ENCODE results near the gene UBE3C. TPM values are rescaled to one million over a fixed set of nuclear protein-coding genes. Genes with fewer than 3 reads are reported as not detected.
"Not testable (repeated sequence)": the region's sequence is repeated elsewhere in the genome, so short reads cannot be mapped to it uniquely, and the experiment has no call there.

The UBE3C gene
- total RNA-seq = 44.5 TPM

DNA sequence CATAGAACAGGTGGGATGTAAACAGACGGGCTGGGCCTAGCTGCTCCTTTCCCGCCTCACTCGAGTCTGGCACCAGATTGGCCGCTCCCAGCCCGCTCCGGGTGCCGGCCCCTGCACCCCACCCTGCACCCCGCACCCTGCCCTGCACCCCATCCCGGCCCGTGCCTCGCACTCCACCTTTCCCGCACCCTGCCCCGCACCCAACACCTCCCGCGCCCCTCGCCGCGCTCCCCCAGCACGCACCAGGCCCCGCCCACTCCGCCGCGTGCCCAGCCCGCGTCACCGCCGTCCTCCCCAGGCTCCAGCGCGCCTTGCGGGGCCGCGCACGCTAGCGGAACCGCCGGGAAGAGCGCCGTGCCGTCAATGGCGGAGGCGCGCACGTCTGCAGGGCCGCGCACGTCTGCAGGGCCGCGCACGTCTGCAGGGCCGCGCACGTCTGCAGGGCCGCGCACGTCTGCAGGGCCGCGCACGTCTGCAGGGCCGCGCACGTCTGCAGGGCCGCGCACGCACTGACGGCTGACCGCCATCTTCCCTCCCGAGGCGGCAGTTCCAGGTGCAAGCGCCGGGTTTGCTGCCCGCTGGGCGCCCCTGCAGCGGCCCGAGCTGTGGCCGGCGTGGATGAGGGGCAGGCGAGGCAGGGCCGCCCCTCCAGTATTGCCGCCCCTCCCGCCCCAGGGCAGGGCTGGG, at the start of gene UBE3C:
Gene UBE3C, plus strand, starts transcription at position 503 of the 687 bp plus-strand sequence. CDS start 347 bp downstream, outside the sequence.
- peak; percentile 96 for ATAC-seq

DNA sequence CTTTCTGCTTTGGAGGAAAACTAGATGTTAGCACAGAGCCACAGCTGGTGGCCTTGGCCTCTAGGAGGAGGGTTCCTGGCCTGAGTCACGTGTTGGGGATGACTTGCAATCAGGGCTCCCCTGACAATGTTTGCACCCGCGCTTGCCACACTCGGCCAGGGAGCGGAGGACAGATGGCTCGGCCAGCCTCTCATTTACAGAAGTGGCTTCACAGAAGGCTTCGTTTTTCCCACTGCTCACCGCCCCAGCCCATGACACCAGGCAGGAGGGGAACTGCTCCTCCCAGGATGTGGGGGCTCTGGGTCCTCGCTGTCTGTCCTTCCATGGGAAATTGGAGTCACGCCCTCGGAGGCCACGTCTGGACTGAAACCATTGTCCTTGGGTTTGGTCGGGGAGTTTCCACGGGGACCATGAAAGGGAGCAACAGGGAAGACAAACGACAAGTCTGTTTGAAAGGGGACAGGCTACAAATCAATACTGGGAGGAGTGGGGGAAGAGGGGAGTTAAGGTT, 49.6 kb upstream of the UBE3C start:
- no peak for ATAC-seq

DNA sequence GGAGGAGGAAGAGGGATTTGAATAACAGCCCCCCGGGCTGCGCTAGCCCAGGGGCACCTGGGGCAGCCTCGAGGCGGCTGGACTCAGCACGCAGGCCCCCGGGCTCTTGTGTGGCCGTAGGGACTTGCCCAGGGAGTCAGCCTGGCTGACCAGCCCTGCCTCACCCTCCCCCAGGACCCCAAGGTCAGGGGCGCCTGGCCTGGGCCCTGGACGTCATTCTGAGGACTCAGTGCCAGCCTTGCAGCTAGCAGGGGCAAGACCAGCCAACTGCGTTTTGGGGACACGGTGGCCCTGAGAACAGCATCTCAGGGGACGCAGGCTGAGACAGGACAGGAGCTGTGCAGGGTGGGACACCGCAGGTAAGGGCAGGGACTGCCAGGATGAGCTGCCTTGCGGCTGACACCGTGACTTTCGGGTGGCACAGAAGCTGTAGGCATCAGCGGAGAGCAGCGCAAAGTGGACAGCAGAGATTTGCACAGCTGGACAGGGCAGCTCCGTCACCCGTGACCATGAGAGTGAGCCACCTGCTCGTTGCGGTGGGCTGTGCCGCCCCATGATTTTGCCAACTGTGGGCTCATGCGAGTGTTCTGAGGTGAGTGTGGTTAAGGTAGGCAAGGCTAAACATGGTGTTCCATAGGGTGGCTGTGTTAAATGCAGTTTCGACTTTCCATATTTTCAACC, 48.1 kb upstream of the UBE3C start:
- no peak for ATAC-seq

DNA sequence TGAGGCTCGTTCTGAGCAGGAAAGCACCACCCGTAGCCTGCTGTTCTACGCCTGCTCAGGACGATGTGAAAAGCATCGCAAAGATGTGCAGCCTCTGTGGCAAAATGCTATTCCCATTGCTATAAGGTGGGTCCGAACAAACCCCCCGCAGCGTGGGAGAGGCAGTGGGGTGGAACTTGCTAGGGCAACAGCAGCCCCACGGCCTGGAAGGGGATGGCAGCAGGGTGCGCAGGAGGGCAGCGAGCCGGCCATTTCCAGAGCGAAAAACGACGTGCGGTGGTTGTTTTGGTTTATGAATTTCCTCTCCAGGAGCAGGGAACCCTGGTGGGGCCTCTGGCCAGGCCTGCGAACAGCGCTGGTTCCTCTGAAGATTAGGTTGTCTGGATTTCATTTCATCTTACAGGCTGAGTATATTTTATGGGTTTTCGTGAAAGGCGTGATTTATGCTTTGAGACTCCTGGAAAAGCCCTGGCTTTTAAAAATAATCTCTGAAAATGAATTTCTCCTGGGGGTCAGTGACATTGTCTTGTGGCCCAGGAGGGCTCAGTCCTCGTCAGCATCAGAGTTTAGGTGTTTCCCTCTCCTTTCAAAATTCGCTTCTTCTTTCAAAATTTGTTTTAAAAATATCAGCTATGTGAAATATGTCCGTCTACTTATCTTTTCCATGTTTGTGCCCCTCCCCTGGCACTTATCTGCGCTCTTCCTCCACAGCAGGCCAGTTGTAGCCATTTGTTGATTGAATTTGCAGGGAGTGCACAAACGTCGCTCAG, 42.3 kb upstream of the UBE3C start:
- ATAC-seq = no peak

DNA sequence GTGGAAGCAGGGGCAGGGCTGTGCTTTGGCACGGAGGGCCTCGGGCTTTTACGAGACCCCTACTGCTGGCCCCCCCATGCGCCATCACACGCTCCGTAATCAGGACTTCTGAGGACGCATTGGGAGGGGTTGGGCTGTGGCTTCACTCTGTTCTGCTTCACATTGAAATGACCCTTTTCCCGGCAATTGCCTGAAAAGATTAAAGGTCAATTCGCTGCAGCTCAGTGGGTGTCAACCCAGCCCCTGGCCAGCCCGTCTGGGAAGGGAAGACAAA, 41.7 kb upstream of the UBE3C start:
- no peak for ATAC-seq

DNA sequence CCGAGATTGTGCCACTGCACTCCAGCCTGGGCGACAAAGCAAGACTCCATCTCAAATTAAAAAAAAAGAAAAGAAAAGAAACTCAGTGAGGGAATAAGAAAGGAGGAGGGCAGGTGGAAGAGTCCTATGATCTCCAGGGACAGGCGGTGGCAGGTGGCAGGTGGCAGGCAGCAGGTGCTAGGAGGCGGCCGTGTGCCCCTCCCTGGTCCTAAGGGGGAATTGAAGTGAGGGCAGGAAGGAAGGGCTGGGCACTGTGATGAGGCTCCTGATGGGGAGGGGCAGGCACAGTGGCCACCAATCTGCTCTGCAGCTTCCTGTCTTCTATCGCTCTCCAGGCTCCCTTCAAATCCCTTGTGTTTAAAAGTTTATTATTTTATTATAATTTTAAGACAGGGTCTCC, 41.2 kb upstream of the UBE3C start:
- ATAC-seq = no peak

DNA sequence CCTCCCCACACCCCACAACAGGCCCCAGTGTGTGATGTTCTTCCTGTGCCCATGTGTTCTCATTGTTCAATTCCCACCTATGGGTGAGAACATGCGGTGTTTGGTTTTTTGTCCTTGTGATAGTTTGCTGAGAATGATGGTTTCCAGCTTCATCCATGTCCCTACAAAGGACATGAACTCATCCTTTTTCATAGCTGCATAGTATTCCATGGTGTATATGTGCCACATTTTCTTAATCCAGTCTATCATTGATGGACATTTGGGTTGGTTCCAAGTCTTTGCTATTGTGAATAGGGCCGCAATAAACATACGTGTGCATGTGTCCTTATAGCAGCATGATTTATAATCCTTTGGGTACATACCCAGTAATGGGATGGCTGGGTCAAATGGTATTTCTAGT, 38.7 kb upstream of the UBE3C start:
- ATAC-seq = not testable (repeated sequence)

DNA sequence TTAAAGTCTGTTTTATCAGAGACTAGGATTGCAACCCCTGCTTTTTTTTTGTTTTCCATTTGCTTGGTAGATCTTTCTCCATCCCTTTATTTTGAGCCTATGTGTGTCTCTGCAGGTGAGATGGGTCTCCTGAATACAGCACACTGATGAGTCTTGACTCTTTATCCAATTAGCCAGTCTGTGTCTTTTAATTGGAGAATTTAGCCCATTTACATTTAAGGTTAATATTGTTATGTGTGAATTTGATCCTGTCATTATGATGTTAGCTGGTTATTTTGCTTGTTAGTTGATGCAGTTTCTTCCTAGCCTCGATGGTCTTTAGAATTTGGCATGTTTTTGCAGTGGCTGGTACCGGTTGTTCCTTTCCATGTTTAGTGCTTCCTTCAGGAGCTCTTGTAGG, 35.1 kb upstream of the UBE3C start:
- ATAC-seq = not testable (repeated sequence)

DNA sequence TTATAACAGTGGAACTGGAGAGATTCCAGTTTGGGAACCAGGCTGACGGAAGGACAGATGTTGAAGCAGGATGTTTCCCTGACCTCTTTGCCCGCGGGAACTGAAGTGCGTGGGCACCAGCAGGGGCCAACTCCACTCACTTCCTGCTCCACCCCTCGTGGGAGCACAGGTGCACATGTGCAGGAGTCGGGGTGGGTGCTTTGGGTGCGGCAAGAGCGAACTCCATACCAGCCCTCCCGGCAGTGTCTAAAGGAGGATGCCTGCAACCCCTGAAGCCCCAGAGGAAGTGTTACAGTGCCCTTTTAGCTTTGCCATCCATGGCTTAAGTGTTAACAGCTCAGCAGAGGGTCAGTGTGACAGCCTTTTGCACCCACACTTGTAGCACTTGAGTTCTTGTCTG, 27.4 kb upstream of the UBE3C start:
- ATAC-seq = no peak

DNA sequence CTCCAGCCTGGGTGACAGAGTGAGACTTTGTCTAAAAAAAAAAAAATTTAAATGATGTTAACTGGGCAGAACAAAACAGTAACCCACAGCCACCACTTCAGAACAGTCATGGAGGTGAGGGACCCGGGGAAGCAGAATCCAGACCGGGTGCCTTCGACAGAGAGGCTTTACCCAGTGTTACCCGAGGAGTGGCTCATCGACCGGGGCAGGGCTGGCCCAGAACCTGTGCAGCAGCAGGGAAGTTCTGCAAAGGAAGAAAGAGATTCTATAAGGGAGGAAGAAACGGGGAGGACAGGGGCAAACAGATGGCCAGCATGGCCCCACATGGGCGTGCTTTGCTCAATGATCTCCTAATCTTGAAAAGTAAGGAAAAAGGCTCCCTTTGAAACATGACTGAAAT, 26.0 kb upstream of the UBE3C start:
- ATAC-seq = no peak

DNA sequence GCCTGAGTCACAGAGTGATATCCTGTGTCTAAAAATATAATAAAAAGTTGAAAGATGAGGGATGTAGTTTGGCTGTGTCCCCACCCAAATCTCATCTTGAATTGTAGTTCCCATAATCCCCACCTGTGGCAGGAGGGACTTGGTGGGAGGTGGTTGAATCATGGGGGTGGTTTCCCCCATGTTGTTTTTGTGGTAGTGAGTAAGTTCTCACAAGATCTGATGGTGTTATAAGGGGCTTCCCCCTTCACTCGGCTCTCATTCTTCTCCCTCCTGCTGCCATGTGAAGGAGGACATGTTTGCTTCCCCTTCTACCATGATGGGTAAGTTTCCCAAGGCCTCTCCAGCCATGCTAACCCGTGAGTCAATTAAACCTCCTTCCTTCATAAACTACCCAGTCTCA, 25.1 kb upstream of the UBE3C start:
- ATAC-seq = no peak

DNA sequence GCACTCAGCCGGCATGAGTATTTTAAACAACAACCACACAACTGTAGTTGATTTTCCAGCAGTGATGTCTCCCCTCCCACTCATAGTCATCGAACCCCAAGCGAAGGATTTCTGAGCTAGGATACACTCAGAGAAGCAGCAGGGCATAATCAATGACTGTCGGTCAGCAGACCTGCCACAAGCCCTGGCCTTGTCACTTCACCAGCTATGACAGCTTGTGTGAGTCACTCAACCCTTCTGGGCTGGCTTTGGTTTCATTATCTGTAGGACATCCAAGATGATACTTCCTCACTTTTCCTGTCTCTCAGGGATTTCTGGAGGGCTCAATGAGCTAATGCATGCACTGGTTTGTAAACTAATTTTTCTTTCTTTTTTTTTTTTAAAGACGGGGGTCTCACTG, 22.0 kb upstream of the UBE3C start:
- ATAC-seq = no peak

DNA sequence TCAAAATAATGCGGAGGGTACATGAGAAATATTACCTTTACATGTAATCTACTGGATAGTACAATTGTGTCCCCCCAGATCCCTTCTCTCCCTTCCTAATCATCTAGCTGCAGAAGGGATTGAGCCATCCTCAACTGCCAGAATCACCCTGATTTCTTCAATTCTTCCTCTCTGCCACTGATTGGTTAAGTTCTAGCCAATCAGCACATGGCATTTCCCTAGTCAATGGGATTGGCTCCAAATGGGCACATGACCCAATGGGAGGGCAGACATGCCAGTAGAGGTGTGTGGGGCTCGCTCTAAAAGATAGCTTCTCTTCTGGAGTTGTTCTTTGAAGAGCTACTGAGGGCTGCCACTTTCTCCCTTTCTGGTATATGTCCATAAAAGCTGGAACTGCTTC, 20.9 kb upstream of the UBE3C start:
- no peak for ATAC-seq

DNA sequence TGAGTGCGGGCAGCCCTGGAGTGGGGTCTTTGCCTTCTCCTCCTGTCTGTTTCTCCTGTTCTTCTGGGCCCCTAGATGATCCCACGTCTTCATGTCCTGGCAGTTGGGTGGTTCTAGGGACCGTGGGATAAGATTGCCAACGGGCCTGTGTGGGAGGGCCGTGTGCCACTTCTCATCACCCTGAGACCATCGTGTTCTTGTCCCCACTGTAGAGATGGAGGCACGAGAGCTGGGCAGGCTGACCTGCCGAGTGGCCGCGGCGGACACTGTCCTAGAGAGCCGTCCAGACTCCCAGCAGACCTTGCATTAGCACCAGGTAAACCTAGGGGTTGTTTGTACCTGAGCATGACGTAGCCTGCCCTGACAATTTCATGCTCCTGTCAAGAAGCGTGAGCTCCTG, 18.5 kb upstream of the UBE3C start:
- no peak for ATAC-seq

DNA sequence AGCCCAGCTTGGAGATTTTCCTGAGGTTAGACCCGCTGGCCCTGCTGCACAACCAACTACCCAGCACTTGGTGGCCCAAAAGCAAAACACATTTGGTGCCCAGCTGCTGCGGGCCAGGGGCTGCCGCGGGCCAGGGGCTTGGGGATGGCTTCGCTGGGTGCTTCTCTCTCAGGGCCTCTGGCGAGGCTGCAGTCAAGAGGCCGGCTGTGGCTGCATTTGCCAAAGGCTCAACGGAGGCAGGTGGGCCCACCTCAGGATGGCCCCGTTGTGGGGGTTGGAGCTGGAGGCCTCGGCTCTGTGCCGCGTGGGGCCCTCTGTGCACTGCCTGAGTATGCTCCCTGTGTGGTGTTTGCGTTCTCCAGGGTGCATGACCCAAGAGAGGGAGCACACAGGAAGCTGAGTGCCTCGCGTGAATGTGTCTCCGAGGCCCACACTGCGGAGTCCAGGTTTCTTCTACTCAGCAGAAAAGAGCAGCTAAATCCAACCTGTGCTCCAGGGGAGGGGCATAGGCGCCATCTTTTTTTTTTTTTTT, 17.5 kb upstream of the UBE3C start:
- ATAC-seq = no peak

DNA sequence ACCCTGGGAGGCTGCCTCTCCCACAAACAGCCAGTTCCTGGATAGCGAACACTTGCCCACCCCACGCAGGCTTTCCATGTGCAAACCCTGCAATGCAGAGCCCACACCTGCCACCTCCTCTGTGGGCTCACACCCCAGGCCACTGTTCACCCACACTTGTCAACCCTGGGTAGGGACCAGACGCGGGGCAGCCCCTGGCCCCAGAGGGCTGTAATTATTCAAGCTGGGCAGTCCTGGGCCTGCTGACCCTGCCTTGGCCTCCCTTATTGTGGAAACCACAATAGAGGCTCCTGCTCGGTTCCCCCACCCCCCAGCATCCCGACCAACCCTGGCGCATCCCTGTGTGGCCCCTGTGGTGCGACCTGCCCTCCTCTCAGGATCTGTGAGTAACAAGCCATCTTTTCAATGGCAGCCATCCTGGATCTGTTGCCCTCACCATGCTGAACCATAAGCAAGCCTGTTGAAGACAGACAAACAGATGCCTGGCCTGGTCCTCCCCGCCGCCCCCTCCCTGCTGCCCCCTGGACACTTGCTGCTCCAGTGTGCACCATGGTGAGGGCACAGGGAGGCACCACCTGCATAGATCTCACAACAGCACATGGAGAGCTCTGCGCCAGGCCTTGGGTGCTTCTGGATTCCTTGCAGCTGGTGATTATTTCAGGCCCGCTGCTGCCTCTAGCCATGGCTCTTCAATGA, 15.8 kb upstream of the UBE3C start:
- ATAC-seq = no peak

DNA sequence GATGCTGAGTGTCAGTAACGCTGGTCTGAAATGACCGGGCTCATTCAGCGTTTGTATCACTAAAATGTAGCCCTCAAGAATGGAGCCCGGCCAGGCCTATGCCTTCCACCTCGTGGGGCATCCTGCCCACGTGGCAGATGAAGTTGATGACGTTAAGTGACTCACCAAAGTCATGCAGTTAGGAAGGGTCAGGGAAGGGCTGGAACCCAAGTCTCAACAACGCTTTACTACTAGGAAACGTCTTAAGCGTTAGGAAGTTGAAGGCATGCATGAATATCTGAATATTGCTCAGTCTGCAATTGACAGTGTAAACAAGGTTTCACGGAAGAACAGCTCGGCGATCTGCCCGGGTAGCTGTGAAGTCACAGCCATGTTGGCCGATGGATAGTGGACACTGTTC, 14.0 kb upstream of the UBE3C start:
- no peak for ATAC-seq

DNA sequence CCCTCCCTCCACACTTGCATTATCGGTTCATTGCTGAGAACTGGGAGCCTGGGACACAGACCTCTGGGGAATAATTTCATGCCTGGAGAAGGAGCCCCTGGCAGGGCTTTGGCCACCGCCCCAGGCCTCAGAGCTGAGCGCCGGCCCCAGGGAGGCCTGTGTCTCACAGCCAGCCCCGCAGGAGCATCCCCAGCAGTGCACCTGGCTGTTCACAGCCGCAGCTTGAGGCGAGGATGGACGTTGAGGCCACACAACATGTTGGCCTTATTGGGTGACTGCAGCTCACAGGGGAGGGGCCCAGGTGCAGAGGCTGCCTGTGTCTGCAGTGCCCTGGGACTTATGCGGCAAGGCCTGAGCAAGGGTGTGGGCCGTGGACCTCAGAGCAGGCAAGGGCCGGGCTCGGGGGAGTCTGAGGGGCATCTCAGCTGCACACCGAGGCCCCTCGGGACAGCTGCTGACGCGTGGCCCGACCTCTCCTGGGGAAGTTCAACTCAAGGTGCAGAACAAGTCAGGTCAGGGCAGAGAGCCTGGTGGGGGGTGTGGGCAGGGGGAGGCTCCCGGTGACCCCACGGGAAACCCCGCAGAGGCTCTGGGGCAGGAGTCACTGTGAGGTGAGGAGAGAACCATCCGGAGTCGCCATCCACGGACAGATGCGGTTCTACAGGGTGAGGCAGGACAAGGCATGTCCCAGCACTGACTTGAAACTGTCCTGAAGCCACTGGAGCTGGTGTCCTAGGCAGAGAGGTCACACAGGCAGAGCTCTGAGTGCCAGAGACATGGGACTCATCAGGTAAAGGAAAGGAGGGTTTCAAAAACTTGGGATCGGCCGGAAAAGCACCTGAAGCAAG, 13.1 kb upstream of the UBE3C start:
- ATAC-seq = no peak

DNA sequence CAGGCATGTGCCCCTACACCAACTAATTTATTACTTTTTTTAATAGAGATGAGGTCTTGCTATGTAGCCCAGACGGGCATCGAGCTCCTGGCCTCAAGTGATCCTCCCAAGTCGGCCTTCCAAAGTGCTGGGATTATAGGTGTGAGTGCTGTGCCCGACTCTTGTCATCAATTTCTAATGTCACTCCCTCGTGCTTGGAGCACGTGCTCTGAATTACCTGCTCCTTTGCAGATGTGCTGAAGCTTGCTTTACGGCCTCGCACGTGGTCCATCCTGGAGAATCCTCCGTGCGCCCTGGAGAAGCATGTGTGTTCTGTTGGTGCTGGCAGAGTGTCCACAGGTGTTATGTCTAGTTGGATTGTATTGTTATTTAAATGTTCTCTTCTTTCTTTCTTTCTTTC, 11.8 kb upstream of the UBE3C start:
- no peak for ATAC-seq

DNA sequence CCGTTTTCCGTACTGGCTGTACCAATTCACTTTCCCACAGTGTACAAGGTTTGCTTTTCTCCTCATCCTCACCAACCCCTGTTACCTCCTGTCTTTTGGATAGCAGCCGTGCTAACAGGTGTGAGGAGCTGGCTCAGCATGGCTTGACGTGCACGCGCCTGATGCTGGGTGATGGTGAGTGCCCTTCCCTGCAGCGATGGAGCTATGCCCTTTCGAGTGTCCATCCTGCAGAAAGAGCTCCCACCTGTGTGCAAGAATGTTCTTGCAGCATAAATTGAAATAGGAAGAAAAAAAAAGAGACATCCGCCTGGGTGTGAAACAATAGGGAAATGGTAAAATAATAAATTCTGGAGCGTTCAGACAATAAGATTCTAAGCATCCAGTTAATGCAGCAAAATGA, 9.5 kb upstream of the UBE3C start:
- no peak for ATAC-seq

DNA sequence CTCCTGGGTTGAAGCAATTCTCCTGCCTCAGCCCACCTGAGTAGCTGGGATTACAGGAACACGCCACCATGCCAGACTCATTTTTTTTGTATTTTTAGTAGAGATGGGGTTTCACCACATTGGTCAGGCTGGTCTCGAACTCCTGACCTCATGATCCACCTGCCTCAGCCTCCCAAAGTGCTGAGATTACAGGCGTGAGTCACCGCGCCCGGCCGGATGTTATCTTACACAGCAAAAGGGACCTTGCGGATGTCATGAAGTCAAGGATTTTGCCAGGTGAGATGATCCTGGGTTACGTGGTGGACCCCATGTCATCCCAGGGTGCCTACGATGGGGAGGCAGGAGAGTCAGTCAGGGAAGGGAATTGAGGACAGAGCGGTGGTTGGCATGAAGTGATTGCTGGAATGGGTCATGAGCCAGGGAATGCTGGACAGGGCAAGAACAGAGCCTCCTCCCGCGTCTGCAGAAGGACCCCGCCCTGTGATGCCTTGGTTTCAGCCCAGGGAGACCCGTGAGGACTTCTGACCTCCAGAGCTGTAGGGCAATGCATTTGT, 8.7 kb upstream of the UBE3C start:
- no peak for ATAC-seq

DNA sequence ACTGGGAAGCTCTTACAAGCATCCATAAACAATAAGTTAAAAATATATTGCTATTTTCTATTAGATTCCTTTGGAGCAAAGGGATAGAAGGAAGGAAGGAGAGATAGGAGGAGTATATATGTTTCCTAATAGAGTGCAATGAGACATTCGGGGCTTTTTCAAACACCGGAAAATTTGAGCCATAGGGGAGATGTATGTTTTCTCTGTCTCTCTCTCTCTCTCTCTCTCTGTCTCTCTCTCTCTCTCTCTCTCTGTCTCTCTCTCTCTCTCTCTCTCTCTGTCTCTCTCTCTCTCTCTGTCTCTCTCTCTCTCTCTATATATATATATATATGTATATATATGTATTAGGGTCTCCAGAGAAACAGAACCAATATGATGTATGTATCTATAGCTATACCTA, 7.9 kb upstream of the UBE3C start:
- ATAC-seq = not testable (repeated sequence)
